Ectodermal cell (in vitro differentiated cells): Measurements from ENCODE around the gene SH3BP1.

Experiments
- H3K27ac ChIP-seq: 2 replicates; pipeline ENCODE4 v1.7.0; 2013; ENCODE audit warnings: mild to moderate bottlenecking, low read depth, low read length; ENCODE audit not compliant: insufficient read depth, poor library complexity, severe bottlenecking
- H3K27me3 ChIP-seq: 2 replicates; pipeline ENCODE4 v1.7.0; 2013; ENCODE audit warnings: mild to moderate bottlenecking, low read length; ENCODE audit not compliant: insufficient read depth, control insufficient read depth, poor library complexity, severe bottlenecking
- H3K36me3 ChIP-seq: one replicate; pipeline ENCODE4 v1.7.0; 2013; ENCODE audit warnings: low read length; ENCODE audit not compliant: control insufficient read depth, insufficient read depth
- H3K4me1 ChIP-seq: one replicate; pipeline ENCODE4 v1.7.0; 2013; ENCODE audit warnings: low read length; ENCODE audit not compliant: control insufficient read depth, insufficient read depth
- H3K4me3 ChIP-seq: 2 replicates; pipeline ENCODE4 v1.7.0; 2013; ENCODE audit warnings: low read depth, low read length, control low read depth; ENCODE audit not compliant: insufficient read depth
- H3K9me3 ChIP-seq: 2 replicates; pipeline ENCODE4 v1.7.0; 2013; ENCODE audit warnings: mild to moderate bottlenecking, low read length, moderate library complexity; ENCODE audit not compliant: control insufficient read depth
- WGBS, 2 experiments: methylation state at CpG; one replicate each; pipeline ENCODE4 v1.1.7; 2013; ENCODE audit warnings: missing lambda C conversion rate in 2 of 2; 5-methylcytosine and 5-hydroxymethylcytosine counted together

SH3BP1 gene

GRCh38 chr22:37626144-37626543 lies 13.3 kb upstream of the SH3BP1 start:
- Histone ChIP-seq H3K9me3 (no peaks in the 10 kb centered on the region), H3K27ac (no peak overlapping the region), H3K36me3 (peaks cover 8% of the 10 kb centered on the region), H3K27me3 (no peaks in the 10 kb centered on the region), H3K4me3 (no peak overlapping the region), H3K4me1 (no peaks in the 10 kb centered on the region)
- 90 to 91% methylated on average over 11 of the region's 11 CpGs for WGBS, 2 experiments

- Histone ChIP-seq H3K27ac (no peak overlapping the region), H3K36me3 (peaks cover 8% of the 10 kb centered on the region), H3K27me3 (no peaks in the 10 kb centered on the region), H3K9me3 (no peaks in the 10 kb centered on the region), H3K4me3 (no peak overlapping the region), H3K4me1 (no peaks in the 10 kb centered on the region)
- 90 to 93% methylated on average over 13 of the region's 13 CpGs for WGBS, 2 experiments
Measured at GRCh38 chr22:37626556-37627075, 12.9 kb upstream of the SH3BP1 start.

GRCh38 chr22:37627121-37627520 lies 12.3 kb upstream of the SH3BP1 start:
- 92 to 94% methylated on average over 7 of the region's 7 CpGs for WGBS, 2 experiments
- H3K27ac ChIP-seq, result no peak overlapping the region
- no peaks in the 10 kb centered on the region for H3K4me1 ChIP-seq
- no peaks in the 10 kb centered on the region for H3K27me3 ChIP-seq
- H3K4me3 ChIP-seq, result no peak overlapping the region
- peaks cover 8% of the 10 kb centered on the region for H3K36me3 ChIP-seq
- H3K9me3 ChIP-seq, result no peaks in the 10 kb centered on the region

- Histone ChIP-seq H3K36me3 (peaks cover 8% of the 10 kb centered on the region), H3K27me3 (no peaks in the 10 kb centered on the region), H3K4me3 (no peak overlapping the region), H3K27ac (no peak overlapping the region), H3K4me1 (no peaks in the 10 kb centered on the region), H3K9me3 (no peaks in the 10 kb centered on the region)
- WGBS, 2 experiments, result 94 to 95% methylated on average over 6 of the region's 6 CpGs
Measured at GRCh38 chr22:37627545-37627944, 11.9 kb upstream of the SH3BP1 start.

GRCh38 chr22:37628830-37629229 lies 10.6 kb upstream of the SH3BP1 start:
- Histone ChIP-seq H3K9me3 (no peaks in the 10 kb centered on the region), H3K4me3 (no peak overlapping the region), H3K27ac (no peak overlapping the region), H3K36me3 (peaks cover 8% of the 10 kb centered on the region), H3K27me3 (no peaks in the 10 kb centered on the region), H3K4me1 (peaks cover 9% of the 10 kb centered on the region)
- WGBS, 2 experiments, result 94 to 97% methylated on average over 8 of the region's 8 CpGs

GRCh38 chr22:37629928-37630327 lies 9.5 kb upstream of the SH3BP1 start:
- Histone ChIP-seq H3K4me1 (peaks cover 18% of the 10 kb centered on the region), H3K27me3 (no peaks in the 10 kb centered on the region), H3K27ac (no peak overlapping the region), H3K4me3 (no peak overlapping the region), H3K36me3 (peaks cover 5% of the 10 kb centered on the region), H3K9me3 (no peaks in the 10 kb centered on the region)
- 89 to 94% methylated on average over 10 of the region's 10 CpGs for WGBS, 2 experiments

- no peaks in the 10 kb centered on the region for H3K27me3 ChIP-seq
- no peaks in the 10 kb centered on the region for H3K9me3 ChIP-seq
- no peak overlapping the region for H3K4me3 ChIP-seq
- WGBS, 2 experiments, result 91 to 93% methylated on average over 9 of the region's 9 CpGs
- peaks cover 18% of the 10 kb centered on the region for H3K4me1 ChIP-seq
- peaks cover 5% of the 10 kb centered on the region for H3K36me3 ChIP-seq
- H3K27ac ChIP-seq, result no peak overlapping the region
Measured at GRCh38 chr22:37630839-37631435, 8.5 kb upstream of the SH3BP1 start.

GRCh38 chr22:37631448-37632173 lies 7.9 kb upstream of the SH3BP1 start:
- Histone ChIP-seq H3K27me3 (no peaks in the 10 kb centered on the region), H3K4me3 (no peak overlapping the region), H3K9me3 (no peaks in the 10 kb centered on the region), H3K4me1 (peaks cover 18% of the 10 kb centered on the region), H3K27ac (no peak overlapping the region), H3K36me3 (peaks cover 5% of the 10 kb centered on the region)
- 92 to 94% methylated on average over 19 of the region's 19 CpGs for WGBS, 2 experiments

GRCh38 chr22:37632174-37633088 lies 7.0 kb upstream of the SH3BP1 start:
- no peak overlapping the region for H3K27ac ChIP-seq
- no peaks in the 10 kb centered on the region for H3K27me3 ChIP-seq
- no peak overlapping the region for H3K4me3 ChIP-seq
- H3K9me3 ChIP-seq, result no peaks in the 10 kb centered on the region
- H3K36me3 ChIP-seq, result peaks cover 5% of the 10 kb centered on the region
- peaks cover 18% of the 10 kb centered on the region for H3K4me1 ChIP-seq
- WGBS, 2 experiments, result 87 to 93% methylated on average over 14 of the region's 14 CpGs
